HL-60 (cell line): ENCODE measurements around the gene BICDL2.

Experiments
- GABPA ChIP-seq: IDR thresholded peaks from 2 replicates; pipeline ENCODE4 v1.6.1; 2012; ENCODE audit warnings: low read depth
- POLR2AphosphoS5 ChIP-seq: IDR thresholded peaks from 2 replicates; pipeline ENCODE4 v1.6.1; 2012; ENCODE audit warnings: low read depth
- SPI1 ChIP-seq: IDR thresholded peaks from 2 replicates; pipeline ENCODE4 v1.6.1; 2012; ENCODE audit warnings: low read depth, mild to moderate bottlenecking, borderline replicate concordance
- TF ChIP-seq, protein P1 (sequence below): IDR thresholded peaks from one replicate; pipeline ENCODE4 v1.5.1; 2011; ENCODE audit warnings: low read length, control low read depth, inconsistent platforms; ENCODE audit not compliant: insufficient read depth
- TF ChIP-seq, protein P2 (sequence below): IDR thresholded peaks from 2 replicates; pipeline ENCODE4 v1.6.1; 2012; ENCODE audit warnings: low read depth; ENCODE audit not compliant: insufficient replicate concordance

DNA sequence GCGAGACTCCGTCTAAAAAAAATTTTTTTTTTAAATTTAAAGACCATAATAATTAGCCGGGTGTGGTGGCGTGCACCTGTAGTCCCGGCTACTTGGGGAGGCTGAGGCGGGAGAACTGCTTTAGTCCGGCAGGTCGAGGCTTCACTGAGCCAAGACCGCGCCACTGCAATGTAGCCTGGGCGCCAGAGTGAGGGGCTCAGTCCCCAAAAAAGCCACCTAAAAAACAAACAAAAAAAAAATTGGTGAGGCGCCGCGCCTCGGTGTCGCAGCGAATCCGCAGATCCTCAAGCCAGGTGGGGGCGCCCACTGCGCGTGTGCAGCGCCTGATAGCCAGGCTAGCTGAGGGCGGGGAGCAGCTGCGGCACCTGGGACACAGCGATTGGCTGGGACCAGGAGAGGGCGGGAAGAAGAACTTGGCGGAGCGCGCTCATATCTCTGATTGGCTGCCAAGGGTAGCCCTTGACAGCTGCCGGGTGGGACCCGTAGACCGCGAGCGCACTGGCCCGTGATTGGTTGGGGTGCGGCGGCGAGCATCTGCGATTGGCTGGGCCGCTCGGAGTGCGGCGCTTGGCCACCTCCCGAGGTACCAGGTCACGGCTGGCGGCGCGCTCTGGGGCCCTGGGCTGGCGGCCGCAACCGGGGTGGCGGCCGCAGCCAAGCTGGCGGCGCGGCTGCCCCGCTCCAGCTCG lies 33.0 kb downstream of the BICDL2 start:
- TF ChIP-seq, protein P1, sequence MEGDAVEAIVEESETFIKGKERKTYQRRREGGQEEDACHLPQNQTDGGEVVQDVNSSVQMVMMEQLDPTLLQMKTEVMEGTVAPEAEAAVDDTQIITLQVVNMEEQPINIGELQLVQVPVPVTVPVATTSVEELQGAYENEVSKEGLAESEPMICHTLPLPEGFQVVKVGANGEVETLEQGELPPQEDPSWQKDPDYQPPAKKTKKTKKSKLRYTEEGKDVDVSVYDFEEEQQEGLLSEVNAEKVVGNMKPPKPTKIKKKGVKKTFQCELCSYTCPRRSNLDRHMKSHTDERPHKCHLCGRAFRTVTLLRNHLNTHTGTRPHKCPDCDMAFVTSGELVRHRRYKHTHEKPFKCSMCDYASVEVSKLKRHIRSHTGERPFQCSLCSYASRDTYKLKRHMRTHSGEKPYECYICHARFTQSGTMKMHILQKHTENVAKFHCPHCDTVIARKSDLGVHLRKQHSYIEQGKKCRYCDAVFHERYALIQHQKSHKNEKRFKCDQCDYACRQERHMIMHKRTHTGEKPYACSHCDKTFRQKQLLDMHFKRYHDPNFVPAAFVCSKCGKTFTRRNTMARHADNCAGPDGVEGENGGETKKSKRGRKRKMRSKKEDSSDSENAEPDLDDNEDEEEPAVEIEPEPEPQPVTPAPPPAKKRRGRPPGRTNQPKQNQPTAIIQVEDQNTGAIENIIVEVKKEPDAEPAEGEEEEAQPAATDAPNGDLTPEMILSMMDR = no peak
- TF ChIP-seq POLR2AphosphoS5 (no peak), GABPA (no peak), SPI1 (no peak)
- TF ChIP-seq, protein P2, sequence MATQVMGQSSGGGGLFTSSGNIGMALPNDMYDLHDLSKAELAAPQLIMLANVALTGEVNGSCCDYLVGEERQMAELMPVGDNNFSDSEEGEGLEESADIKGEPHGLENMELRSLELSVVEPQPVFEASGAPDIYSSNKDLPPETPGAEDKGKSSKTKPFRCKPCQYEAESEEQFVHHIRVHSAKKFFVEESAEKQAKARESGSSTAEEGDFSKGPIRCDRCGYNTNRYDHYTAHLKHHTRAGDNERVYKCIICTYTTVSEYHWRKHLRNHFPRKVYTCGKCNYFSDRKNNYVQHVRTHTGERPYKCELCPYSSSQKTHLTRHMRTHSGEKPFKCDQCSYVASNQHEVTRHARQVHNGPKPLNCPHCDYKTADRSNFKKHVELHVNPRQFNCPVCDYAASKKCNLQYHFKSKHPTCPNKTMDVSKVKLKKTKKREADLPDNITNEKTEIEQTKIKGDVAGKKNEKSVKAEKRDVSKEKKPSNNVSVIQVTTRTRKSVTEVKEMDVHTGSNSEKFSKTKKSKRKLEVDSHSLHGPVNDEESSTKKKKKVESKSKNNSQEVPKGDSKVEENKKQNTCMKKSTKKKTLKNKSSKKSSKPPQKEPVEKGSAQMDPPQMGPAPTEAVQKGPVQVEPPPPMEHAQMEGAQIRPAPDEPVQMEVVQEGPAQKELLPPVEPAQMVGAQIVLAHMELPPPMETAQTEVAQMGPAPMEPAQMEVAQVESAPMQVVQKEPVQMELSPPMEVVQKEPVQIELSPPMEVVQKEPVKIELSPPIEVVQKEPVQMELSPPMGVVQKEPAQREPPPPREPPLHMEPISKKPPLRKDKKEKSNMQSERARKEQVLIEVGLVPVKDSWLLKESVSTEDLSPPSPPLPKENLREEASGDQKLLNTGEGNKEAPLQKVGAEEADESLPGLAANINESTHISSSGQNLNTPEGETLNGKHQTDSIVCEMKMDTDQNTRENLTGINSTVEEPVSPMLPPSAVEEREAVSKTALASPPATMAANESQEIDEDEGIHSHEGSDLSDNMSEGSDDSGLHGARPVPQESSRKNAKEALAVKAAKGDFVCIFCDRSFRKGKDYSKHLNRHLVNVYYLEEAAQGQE = no peak
